ENCODE measurements around the gene DLX1.

- TF ChIP-seq CCAR2 (IDR thresholded peaks at IDR 0.05; ENCODE audit: low read depth, low read length) (no peak), FOXJ2 (tag; IDR thresholded peaks at IDR 0.05) (no peak), THAP7 (CRISPR knock-in tag; IDR thresholded peaks at IDR 0.05) (no peak), MLLT1 (IDR thresholded peaks at IDR 0.05) (no peak), JUN (IDR thresholded peaks at IDR 0.05; ENCODE audit: borderline replicate concordance, low read depth, low read length) (no peak), JUN (CRISPR knock-in tag; IDR thresholded peaks at IDR 0.05; ENCODE audit: borderline replicate concordance) (no peak), HIVEP1 (CRISPR knock-in tag; IDR thresholded peaks at IDR 0.05) (no peak), ZFP36 (IDR thresholded peaks at IDR 0.05; ENCODE audit: low read depth, low read length, partially characterized antibody) (no peak), GABPA (tag; conservative IDR thresholded peaks at IDR 0.05; ENCODE audit: low read depth) (no peak), TRIM28 (IDR thresholded peaks at IDR 0.05) (no peak), ZNF354B (CRISPR knock-in tag; IDR thresholded peaks at IDR 0.05) (no peak)
- TF ChIP-seq, protein P1, sequence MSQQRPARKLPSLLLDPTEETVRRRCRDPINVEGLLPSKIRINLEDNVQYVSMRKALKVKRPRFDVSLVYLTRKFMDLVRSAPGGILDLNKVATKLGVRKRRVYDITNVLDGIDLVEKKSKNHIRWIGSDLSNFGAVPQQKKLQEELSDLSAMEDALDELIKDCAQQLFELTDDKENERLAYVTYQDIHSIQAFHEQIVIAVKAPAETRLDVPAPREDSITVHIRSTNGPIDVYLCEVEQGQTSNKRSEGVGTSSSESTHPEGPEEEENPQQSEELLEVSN (IDR thresholded peaks at IDR 0.05; ENCODE audit: borderline replicate concordance in 1 of 2, extremely low read depth in 1 of 2, insufficient read depth in 1 of 2, insufficient read length in 1 of 2, low read depth in 1 of 2, low read length in 1 of 2, poor library complexity in 1 of 2, severe bottlenecking in 1 of 2) = no peak
Measured at GRCh38 chr2:172082944-172083627, 2.2 kb upstream of the DLX1 start.

Data from K562 (cell line).